Measurements from ENCODE around the gene SLC25A25.
A peak's percentile ranks its signal among the peaks of the same experiment; 100 is the strongest.

Gene SLC25A25

GRCh38 chr9:128072144-128073021 is 4.4 kb downstream of the SLC25A25 start:
- DNase-seq (ENCODE audit: low read depth), result peak; percentile 46

- no peak for DNase-seq (ENCODE audit: low read depth)
Observed at GRCh38 chr9:128073253-128073886, 5.3 kb downstream of the SLC25A25 start.

- no peak for DNase-seq (ENCODE audit: low read depth)
Observed at GRCh38 chr9:128077847-128078503, 9.9 kb downstream of the SLC25A25 start.

- DNase-seq (ENCODE audit: low read depth), result no peak
Observed at GRCh38 chr9:128078504-128079434, 10.7 kb downstream of the SLC25A25 start.

- no peak for DNase-seq (ENCODE audit: low read depth)
Observed at GRCh38 chr9:128080206-128080605, 12.2 kb downstream of the SLC25A25 start.

- DNase-seq (ENCODE audit: low read depth), result no peak
Observed at GRCh38 chr9:128081056-128081455, 13.0 kb downstream of the SLC25A25 start.

GRCh38 chr9:128082151-128082550 is 14.1 kb downstream of the SLC25A25 start:
- DNase-seq (ENCODE audit: low read depth), result no peak

- no peak for DNase-seq (ENCODE audit: low read depth)
Observed at GRCh38 chr9:128084746-128085145, 16.7 kb downstream of the SLC25A25 start.

- no peak for DNase-seq (ENCODE audit: low read depth)
Observed at GRCh38 chr9:128085943-128086342, 17.9 kb downstream of the SLC25A25 start.

- no peak for DNase-seq (ENCODE audit: low read depth)
Observed at GRCh38 chr9:128087262-128087661, 19.2 kb downstream of the SLC25A25 start.

- DNase-seq (ENCODE audit: low read depth), result no peak
Observed at GRCh38 chr9:128088253-128088945, 20.4 kb downstream of the SLC25A25 start.

- DNase-seq (ENCODE audit: low read depth), result no peak
Observed at GRCh38 chr9:128089299-128089698, 21.3 kb downstream of the SLC25A25 start.

- DNase-seq (ENCODE audit: low read depth), result no peak
Observed at GRCh38 chr9:128091144-128091543, 23.1 kb downstream of the SLC25A25 start.

GRCh38 chr9:128091571-128091970 is 23.5 kb downstream of the SLC25A25 start:
- DNase-seq (ENCODE audit: low read depth), result no peak

GRCh38 chr9:128092199-128092977 is 24.4 kb downstream of the SLC25A25 start:
- no peak for DNase-seq (ENCODE audit: low read depth)

- no peak for DNase-seq (ENCODE audit: low read depth)
Observed at GRCh38 chr9:128093011-128093410, 25.0 kb downstream of the SLC25A25 start.

GRCh38 chr9:128094166-128094949 is 26.3 kb downstream of the SLC25A25 start:
- DNase-seq (ENCODE audit: low read depth), result peak; percentile 41

- DNase-seq (ENCODE audit: low read depth), result no peak
Observed at GRCh38 chr9:128094950-128095544, 27.0 kb downstream of the SLC25A25 start.
